8988T (cell line): Measurements from ENCODE around the gene KDM1A.
"Not testable (repeated sequence)": the region's sequence is repeated elsewhere in the genome, so short reads cannot be mapped to it uniquely, and the experiment has no call there.

Experiments used
- DNase-seq: peaks from one replicate; pipeline ENCODE4 v3.0.0; 2011

Gene KDM1A

GRCh38 chr1:23019094-23019862, at the start of gene KDM1A:
Gene KDM1A, plus strand, starts transcription at chr1:23019468. Its CDS starts 129 bp downstream, at chr1:23019597.
- DNase-seq = peak; percentile 70

DNA sequence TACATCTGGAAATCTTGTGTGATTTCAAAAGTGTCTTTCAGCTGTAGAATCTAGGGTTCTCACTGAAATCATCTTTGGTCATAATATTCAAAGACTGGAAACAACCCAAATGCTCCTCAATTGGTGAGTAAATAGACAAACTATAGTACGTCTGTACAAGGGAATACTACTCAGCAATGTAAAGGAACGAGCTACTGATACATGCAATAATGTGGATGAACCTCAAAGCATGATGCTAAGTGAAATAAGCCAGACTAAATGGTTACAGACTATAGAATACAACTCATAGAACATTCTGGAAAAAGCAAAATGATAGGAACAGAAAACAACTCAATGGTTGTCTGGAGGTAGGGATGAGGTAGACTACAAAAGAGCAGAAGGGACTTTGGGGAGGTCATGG, 49.2 kb upstream of the KDM1A start:
- DNase-seq = no peak

DNA sequence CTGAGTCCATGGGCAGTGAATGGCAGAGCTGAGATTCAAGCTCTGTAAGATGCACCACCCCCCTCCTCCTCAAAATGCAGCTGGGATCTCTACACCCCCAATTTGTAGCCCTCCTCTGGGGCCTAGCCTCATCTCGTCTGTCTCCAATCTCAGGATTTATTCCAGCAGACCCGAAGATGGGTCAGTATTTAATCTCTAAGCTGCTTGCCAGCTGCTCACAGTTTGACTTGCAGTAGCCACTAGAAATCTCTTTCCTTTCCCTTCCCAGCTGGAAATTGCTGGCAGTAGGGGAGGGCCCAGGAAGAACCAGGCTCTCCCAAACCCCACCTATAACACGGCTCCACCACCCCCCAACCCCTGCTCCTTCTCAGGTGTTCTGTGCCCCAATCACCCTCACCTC, 48.1 kb upstream of the KDM1A start:
- DNase-seq = no peak

DNA sequence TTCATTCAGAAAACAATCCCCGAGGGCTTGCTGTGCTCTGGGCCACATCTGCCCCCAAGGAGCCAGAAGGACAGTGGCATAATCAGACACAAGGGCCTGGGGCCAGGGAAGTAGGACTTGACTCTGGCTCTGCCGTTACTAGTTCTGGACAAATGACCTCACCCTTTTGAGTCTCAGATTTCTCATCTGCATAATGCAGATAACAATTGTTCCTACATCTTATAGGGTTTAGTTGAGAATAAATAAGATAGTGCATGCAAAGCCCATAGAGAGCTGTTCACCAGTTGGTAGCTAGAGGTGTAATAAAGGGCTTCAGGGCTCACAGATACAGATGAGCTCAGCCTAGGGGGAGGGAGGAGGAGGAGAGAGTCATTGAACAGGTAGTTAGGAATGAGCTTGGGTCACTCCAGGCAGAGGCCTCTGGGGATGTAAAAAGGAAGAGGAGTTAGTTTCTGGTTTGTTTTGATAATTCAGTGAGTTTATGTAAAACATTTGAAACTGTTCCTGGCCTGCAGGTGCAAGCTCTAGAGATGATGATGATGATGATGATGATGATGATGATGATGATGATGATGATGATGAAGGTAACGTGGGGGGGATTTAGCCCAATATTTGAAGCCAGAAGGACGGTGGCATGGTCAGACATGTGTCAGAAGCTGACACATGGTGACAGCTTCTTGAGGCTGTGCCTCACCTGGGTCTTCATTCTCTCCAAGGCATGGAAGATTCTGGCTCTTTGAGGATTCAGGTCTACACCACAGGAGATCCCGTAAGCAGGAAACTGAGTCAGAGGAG, 47.5 kb upstream of the KDM1A start:
- no peak for DNase-seq

DNA sequence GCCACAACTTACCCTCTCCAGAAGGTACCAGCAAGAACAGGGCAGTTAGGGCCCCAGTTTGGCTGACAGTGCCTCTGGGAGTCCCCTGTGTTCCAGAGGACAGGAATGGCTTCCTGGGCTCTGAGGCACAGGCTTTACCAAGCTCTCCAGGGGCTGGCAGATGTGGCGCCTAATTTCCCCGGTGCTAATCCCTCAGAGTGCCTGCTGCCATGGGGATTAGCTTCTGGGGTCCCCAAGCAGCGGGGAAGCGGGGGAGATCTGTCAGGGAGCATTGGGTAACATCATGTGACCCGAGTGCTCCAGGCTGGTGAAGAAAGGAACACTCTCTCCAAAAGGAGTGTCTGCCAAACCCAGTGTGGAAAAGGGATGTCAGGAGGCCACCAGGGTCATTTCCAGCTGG, 46.5 kb upstream of the KDM1A start, which contains the start of gene LACTBL1:
Gene LACTBL1 (minus strand): TSS at position 107 of the 400 bp plus-strand sequence. CDS start 550 bp downstream, outside the sequence.
- DNase-seq = no peak

- no peak for DNase-seq
These were observed 43.6 kb upstream of the KDM1A start for GRCh38 chr1:22975694-22976093.

DNA sequence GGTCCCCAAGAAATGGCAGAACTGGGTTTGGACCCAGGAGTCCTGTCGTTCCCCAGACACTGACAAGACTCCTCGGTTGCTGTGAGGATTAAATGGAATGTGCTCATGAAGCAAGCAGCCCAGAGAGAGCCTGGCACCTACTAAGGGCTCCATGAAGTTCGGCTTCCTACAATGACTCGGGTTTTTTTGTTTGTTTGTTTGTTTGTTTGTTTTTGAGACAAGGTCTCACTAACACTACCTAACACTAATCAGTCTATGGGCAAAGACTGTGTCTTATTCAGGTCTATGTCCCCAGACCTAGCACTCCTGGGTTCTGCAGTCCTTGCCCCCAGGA, 43.2 kb upstream of the KDM1A start:
- DNase-seq = no peak

DNA sequence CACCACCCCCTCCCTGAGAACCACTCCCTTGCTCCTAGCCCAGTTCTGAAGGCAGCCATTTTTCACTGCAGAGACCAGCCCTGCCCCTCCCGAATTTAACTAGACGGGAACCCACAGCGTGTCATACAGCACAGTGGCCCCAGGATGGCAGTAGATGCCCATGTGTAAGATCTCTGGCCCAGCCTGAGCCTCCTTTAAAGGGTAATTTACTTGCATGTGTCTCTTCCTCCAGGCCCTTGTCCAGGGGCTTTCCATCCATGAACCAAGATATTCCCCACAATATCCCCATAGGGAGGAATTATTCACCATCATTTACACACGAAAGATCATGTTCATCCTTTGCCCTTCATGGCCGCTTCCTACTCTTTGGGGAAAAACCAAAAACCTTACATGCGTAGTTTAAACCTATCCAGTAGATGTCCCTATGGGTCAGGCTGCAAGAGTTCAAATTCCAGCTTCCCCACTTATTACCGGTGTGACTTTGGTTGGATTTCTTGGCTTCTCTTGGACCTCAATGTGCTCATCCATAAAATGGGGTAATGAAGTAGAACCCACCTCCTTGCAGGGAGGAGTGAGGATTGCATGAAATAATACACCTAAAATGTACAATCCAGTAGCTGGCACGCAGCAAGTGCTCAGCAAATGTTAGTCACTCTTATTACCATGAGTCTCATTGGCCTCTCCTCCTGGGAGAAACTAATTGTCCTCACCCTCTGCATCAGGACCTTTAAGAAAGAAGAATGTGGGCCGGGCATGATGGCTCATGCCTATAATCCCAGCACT, 42.6 kb upstream of the KDM1A start:
- DNase-seq = peak; percentile 35

GRCh38 chr1:22978299-22978698, 41.0 kb upstream of the KDM1A start:
- DNase-seq = no peak

DNA sequence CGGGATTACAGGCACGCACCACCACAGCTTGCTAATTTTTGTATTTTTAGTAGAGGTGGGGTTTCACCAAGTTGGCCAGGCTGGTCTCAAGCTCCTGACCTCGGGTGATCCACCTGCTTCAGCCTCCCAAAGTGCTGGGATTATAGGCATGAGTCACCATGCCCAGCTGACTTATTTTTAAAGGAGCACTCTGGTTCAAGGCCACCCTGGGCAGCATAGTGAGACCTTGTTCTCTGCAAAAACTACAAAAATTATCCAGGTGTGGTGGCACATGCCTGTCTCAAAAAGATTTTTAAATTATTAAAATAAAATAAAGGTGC, 38.8 kb upstream of the KDM1A start:
- not testable (repeated sequence) for DNase-seq

GRCh38 chr1:22983944-22984343, 35.3 kb upstream of the KDM1A start:
- DNase-seq = no peak

DNA sequence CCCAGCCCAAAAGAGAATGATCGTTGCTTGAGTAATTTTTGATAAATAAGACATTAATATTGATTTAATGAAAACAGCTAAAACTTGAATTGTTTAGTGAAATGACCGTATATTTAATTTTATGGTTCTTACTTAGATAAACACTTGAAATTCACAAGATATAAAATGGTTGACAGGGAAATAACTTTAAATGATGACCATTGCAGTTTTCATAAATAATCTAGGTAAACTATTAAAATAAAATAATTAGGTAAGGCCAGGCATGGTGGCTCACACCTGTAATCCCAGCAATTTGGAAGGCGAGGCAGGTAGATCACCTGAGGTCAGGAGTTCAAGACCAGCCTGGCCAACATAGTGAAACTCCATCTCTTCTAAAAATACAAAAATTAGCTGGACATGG, 26.9 kb upstream of the KDM1A start:
- not testable (repeated sequence) for DNase-seq

DNA sequence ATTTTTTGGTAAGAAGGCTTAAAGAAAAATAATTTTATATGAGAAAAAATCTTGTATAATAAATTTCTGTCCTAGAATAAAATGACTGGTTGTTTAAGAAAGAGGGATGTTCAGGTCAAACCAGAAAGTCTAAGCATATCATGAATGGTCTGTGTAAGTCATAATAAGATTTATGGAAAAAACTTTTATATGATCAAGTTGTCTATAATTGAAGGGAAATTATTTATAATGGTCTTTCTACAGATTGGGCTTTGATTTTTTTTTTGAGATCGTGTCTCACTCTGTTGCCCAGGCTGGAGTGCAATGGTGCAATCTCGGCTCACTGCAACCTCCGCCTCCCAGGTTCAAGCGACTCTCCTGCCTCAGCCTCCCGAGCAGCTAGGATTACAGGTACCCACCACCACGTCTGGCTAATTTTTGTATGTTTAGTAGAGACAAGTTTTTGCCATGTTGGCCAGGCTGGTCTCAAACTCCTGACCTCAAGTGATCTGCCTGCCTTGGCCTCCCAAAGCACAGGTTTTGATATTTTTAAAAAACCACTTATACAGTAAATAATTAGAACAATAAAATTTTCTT, 26.0 kb upstream of the KDM1A start:
- not testable (repeated sequence) for DNase-seq

DNA sequence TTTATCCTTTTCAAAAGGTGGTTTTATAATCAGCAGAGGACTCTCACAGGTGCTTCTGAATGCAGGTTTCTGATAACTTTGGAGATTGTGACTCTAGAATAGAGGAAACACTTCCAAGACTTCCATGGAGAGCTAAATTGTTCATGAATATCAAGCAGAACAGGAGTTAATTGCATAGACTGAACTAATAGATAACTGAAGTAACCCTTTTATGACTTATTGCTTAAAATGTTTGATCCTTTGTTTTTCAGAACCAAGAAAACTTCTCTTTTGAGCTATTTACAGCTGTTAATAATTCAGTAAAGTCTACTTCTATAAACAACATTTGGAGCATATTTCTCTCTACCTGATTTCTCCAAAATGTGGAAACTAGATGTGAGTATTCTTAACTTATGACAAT, 23.5 kb upstream of the KDM1A start:
- DNase-seq = no peak

DNA sequence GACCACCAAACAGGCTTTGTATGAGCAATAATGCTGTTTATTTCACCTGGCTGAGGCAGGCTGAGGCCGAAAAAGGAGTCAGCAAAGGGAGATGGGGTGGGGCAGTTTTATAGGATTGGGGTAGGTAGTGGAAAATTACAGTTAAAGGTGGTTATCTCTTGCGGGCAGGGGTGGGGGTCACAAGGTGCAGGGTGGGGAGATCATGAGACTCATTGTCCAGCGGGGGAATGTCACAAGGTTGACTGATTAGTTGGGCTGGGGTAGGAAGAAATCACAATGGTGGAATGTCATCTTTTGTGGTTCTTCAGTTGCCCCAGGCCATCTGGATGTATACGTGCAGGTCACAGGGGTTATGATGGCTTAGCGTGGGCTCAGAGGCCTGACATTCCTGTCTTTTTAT, 21.7 kb upstream of the KDM1A start:
- not testable (repeated sequence) for DNase-seq

- not testable (repeated sequence) for DNase-seq
These were observed 19.1 kb upstream of the KDM1A start for GRCh38 chr1:23000133-23000532.

DNA sequence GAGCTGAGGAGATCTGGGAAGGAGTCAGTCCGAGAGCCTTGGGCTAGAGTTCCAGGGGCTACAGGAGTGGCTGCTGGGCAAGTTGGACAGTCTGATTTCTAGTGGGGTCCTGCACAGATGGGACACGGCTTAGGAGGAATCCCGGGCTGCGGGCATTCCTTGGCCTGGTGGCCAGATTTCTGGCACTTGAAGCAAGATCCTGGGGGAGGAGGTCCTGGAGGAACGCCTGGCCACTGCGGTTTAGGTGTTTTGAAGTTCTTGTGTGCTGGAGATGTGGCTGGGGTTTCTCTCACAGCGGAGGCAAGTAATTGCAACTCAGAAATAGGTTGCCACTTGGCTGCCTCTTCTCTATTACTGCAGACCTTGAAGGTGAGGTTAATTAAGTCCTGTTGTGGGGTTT, 17.1 kb upstream of the KDM1A start:
- not testable (repeated sequence) for DNase-seq

GRCh38 chr1:23004112-23004511, 15.2 kb upstream of the KDM1A start:
- no peak for DNase-seq

DNA sequence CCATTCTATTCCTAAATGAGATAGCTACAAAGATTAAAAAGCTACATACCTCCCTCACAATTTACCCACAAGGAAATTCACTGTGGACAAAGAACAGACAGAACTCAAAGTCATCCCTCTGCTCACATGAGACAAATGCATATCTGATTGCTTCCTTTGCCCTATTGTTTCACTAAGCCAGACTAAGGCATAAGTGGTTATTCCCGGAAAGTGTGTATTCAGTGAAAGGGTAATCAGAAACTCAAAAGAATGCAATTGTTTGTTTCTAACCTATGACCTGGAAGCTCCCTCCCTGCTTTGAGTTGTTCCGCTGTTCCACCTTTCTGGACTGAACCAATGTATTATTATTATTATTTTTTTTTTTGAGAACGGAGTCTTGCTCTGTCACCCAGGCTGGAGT, 14.5 kb upstream of the KDM1A start:
- not testable (repeated sequence) for DNase-seq

DNA sequence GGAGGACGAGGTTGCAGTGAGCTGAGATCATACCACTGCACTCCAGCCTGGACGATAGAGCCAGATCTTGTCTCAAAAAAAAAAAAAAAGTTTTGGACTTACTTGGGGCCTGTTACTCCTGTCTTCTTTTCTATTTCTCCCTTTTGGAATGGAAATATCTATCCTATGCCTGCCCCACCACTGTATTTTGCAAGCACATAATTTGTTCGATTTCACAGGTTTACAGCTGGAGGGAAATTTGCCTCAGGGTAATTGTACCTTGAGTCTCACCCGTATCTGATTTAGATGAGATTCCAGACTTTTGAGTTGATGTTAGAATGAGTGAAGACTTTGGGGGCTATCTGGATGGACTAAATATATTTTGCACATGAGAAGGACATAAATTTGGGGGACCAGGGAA, 12.2 kb upstream of the KDM1A start:
- DNase-seq = no peak

- no peak for DNase-seq
These were observed 10.4 kb upstream of the KDM1A start for GRCh38 chr1:23008901-23009300.

DNA sequence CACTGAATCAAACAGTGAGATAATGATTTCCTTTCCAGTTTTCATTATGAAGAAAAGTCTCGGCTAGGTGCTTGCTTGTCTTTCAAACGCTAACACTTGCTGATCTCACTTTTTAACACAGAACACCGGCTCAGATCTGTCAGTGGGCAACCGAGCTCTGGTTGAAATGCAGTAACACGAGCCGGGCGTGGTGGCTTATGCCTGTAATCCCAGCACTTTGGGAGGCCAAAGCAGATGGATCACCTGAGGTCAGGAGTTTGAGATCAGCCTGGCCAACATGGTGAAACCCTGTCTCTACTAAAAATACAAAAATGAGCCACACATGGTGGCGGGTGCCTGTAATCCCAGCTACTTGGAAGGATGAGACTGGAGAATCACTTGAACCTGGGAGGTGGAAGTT, 9.2 kb upstream of the KDM1A start:
- not testable (repeated sequence) for DNase-seq

- DNase-seq = no peak
These were observed 5.6 kb upstream of the KDM1A start for GRCh38 chr1:23013657-23014056.
